NCI-H82 treated with DMSO at 0.1 percent for 48 hours (cell line): ENCODE results near the gene SLC23A1.
"Not testable (repeated sequence)": the region's sequence is repeated elsewhere in the genome, so short reads cannot be mapped to it uniquely, and the experiment has no call there.

ENCODE experiments used
- DNase-seq: peaks from one replicate; lab custom pipeline; 2025; ENCODE audit not compliant: unreplicated experiment; lab: John Stamatoyannopoulos, UW

The SLC23A1 gene

GRCh38 chr5:139390639-139391569 is 7.8 kb upstream of the SLC23A1 start:
- DNase-seq: no peak

DNA sequence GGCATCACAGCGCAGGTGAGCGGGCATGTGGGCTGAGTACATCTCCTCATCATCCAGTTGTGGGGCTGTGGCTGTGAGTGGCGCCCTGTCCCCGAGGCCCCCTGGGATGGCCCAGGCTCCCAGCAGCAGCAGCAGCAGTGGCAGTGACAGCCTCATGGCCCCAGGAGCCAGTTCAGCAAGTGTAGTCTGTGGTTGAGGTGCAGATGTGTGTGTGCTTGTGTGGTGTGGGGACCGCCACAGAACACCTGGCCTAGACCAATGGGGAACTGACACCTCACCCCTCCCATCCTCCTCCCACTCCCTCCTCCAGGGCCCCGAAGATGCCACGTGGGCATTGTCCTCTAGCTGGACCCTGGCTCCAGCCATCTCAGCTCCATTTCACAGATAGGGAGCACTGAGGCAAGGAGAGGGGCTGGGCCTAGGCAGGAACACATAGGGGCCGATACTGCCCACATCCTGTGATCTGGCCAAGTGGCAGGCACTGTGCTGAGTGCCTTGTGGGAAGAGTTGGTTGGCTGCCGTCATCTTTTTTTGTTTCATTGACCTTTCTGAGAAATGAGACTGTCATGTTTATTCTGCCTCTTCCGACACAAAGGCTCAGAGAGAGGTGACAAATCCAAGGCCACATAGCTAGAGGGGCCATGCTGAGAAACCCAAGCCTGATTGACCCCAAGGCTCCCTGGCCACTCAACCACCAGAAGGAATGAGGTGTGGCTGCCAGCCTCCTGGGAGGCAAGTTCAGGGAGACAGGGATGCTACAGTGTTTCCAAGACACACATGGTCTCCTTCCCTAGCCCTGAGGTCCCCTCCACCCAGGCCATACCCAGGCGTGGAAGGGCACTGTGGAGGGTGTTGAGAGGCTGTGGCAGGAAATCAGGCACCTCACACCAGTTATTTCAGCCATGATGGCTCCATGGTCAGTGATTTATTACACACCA is 6.9 kb upstream of the SLC23A1 start, which contains the start of gene MZB1:
TSS of gene MZB1 (minus strand) at position 213 of the 938 bp plus-strand sequence. CDS start at position 156, 57 bp downstream.
- DNase-seq: no peak

GRCh38 chr5:139388198-139388821 is 5.2 kb upstream of the SLC23A1 start:
- no peak for DNase-seq

DNA sequence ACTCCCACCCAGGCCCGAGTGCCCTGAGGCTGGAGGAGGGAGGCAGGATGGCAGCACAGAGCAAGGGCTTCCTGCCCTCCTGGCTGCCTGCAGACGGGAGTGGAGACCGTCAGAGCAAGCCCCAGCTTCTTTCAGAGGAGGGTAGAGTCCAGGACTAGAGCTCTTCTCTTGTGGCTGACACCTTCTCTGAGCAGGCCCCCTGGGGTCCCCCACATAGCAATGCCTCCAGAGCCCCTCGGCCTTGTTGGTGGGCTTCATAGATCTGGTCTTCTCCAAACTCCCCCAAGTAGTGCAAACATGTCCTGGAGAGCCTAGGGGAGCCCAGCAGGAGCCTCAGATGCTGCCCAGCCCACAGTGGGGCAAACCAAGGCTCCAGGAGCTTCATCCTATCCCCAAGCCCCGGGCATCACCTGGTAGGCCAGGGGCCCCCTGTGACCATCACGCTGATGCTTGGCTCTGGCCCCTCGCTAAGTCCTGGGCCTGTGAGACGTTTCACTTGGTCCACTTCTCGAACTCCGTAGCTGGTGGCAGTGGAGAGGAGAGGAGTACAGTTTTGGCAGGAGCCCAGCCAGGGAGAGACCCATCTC is 4.6 kb upstream of the SLC23A1 start:
- DNase-seq: no peak

DNA sequence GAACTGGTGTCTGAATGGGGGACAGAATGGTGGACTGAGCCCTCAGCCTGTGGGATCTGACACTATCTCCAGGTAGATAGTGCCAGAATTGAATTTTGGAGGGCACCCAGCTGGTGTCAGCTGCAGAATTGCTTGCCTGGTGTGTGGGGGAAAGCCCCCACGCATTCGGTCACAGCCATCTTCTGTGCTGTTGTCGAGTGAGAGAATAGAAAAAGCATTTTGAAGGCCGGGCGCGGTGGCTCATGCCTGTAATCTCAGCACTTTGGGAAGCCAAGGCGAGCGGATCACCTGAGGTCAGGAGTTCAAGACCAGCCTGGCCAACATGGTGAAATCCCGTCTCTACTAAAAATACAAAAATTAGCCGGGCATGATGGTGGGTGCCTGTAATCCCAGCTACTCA is 3.9 kb upstream of the SLC23A1 start:
- not testable (repeated sequence) for DNase-seq

GRCh38 chr5:139386050-139386438 is 2.9 kb upstream of the SLC23A1 start:
- DNase-seq: no peak

DNA sequence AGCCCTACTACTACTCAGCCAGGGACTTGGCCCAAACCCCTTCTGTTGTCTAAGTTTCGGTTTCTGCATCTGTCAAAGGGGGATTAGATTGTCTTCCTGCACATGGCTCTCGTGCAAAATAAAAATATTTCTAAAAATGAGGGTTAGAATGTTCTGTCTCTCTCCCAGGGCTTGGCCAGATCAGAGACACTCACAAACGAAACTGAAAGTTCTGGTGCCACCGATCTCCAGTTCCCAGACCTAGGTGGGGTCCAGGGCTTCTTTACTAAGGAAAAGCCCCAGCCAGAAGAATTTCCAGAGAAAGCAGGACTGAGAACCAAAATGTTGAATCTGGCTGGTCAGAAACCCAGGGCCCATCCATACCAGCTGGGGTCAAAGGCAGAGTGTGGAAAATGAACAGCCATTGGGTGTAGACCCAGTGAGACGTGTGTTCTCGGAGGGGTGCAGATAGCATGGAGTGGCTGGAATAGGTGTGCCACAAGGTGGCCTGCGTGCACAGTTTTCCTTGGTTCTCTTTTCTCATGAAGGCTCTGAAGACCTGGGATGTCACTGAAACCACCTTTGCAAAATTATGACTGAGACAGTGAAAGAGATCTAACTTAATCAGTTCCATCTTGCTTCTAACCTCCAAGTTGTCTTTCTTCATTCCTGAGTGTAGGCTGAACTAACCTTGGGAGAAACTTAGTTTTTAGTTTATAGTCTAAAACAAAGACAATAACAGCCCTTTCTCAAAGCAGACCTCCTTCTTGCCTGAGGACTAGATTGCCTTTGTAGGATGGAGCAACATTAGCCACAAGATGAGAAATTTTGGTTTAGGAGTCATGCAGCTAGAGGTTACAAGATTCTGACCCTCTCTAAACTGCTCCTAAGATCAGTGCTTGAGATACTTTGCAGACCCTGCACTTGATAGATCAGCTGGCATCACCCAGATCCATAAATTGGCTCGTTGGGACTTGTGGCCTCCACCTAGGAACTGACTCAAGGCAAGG is 2.3 kb upstream of the SLC23A1 start:
- no peak for DNase-seq

- DNase-seq: no peak
Measured at GRCh38 chr5:139384591-139385051, 1.5 kb upstream of the SLC23A1 start.

DNA sequence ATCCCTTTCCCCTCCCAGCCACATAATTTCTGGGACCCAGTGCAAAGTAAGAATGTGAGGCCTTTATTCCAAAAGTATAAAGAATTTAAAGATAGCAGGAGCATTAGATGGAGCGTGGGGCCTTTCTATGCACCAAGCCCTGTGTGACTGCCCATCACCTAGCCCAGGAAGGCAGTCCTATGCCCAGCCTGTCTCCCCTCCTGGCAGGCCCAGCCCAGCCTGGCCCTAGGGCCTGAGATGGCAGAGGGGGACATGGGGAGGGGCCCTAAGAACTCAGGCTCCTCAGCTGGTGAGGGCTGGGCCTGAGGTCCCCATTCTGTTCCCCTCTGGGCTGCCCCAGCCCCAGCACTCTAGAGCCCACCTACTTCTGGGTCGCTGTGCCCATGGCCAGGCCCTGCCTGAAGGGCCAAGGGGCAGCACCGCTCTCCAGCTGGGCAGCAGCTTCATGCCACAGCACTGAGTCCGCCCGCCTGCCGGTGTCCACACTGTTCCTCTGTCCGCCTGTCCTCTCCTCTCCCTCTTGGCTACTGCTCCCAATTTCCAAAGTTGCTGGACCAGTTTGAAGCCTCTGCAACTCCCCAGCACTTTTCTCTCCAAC is 995 bp upstream of the SLC23A1 start:
- no peak for DNase-seq

GRCh38 chr5:139382807-139383206 is 290 bp downstream of the SLC23A1 start:
- DNase-seq: no peak

DNA sequence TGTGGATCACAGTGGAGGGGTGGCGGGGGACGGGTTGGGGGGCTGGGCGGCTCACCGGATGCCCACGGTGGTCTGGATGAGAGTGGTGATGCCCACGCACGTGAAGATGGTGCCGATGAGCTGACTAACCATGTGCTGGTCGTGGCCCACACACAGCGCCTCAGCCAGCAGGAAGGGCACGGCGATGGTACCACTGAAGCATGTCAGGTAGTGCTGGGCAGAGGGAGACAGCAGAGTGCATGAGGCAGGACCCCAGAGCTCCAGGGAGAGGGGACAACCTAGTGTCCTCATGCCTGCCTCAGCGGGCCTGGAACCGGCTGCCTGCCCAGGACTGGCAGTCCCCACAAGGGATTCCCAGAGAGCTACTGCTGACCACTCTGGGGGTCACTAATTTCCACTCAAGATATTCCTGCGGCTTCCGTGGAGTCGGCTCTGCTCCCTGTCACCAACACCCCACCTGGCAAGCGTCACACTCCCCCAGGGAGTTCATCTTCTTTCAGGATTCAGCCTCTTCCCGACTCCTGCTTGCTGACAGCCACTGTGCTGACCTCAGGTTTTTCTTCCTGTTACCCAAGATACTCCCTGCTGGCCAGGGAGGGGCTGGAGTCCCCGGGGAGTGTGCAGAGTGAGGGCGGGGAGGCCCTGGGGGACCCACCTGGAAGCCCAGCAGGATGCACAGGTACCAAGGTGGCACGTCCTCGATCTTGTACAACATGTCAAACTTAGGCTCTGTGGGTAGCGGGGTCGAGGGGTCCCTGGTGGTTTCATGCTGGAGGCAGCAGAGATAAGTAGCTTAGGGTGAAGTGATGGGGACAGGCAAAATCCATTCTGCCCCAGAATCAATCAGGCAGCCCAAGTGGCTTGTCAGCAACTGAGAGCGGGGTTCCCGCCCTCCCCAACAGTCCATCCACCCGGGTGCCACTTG is 998 bp downstream of the SLC23A1 start:
- DNase-seq: no peak

- no peak for DNase-seq
Measured at GRCh38 chr5:139379626-139380449, 3.3 kb downstream of the SLC23A1 start.

DNA sequence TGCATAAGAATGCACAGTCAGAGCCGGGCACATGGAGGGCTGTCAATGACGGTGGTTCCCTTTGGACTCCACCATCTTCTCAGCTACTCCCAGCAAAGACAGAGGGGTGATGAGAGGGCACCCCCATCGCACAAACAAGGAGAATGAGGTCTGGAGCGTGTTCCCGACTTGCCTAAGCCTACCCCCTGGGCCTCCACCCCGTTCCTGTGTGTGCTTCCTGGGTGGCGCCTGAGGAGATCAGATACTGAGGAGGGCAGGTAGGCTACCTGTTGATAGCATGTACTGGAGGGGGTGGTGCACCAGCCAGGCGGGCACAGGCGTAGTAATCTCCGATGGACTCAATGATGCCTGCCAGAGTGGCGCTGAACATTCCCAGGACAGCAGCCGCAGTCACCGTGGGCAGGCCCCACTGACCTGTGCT is 4.1 kb downstream of the SLC23A1 start:
- no peak for DNase-seq

DNA sequence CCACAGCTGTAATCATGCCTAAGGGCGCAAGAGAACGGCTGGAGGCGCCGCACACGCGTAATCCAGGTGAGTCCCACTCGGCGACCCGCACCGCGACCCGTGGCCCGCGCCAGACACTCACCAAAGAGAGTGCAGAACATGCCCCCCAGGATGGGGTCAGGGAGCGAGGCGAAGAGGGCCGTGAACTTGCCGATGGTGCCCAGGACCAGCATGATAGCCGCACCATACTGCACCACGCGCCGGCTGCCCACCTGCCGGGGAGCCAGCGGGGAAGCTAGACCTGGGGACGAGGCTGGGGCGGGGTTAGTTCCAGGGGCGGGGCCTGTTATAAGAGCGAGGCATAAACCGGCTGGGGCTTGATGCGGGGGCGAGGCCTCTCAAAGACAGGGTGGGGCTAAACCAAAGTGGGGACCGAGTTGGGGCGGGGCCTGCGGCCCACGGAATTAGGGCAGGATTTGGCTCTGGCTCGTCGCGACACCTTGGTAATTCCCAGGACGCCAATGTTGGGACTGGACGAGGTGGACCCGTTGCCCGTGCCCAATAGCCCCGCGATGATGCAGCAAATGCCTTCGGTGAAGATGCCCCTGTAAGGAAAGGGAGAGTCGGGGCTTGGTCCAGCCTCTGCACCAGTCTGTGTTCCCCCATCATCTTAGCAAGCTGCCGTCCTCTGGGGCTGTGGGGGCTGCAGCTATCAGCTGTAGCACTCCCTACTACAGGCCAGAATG is 4.8 kb downstream of the SLC23A1 start:
- no peak for DNase-seq

DNA sequence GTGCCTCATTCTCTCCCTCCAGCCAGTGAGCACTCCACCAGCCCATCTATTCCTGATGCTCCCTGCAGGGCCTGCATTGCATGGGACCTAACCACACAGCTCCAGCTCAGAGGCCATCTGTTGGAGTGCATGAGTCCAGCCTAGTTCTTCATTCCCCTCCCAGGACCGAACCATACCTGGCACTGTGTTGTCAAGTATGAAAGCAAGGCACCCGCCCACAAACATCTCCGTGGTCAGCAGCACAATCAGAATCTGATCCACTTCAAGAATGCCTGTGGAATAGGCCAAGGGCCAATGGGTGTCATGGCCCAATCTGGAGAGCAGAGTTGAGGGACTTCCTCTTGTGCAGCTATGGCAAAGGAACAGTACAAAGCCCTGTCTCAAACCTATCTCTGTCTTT is 5.9 kb downstream of the SLC23A1 start:
- no peak for DNase-seq

DNA sequence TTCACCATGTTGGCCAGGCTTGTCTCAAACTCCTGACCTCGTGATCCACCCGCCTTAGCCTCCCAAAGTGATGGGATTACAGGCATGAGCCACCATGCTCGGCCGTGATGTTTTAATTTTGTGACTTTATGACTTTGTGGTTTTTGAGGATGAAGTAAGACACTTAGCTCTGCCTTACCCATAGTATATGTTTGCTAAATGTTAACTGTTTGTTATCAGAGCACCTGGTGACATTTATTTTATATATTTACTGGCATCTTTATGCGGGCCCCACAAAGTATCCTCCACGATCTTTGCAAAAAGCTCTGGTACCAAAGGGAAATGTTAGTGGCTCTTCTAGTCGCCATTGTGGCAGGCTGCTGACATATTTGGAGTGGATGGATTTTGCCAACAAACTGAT is 6.7 kb downstream of the SLC23A1 start:
- no peak for DNase-seq

DNA sequence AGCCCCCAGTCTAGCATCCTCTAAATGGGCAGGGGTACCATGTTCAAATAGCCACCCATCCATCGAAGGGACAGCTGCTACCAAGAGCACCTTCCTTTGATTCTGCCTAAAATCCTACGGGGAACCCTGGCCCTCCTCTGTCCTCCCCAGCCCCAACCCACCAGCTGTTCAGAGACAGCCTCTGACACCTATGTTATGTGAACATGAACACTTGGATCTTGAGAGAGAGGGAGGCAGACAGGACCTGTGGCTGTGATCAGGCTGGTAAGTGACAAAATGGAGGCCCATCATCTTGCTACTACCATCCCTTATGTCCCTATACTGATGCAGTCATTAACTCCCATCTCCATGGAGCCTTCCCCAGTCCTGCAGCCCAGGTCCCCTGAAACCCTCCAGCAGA is 8.2 kb downstream of the SLC23A1 start:
- no peak for DNase-seq
